Neural cell (in vitro differentiated cells): Measurements from ENCODE around the gene SLC25A29. TPM values are rescaled to one million over a fixed set of nuclear protein-coding genes. Genes with fewer than 3 reads are reported as not detected.

ENCODE experiments used
- H2AFZ ChIP-seq: fragments of 200-600, 300-800 bp; sonication (generic), shearing (Covaris generic); 2 replicates; pipeline ENCODE4 v1.6.0; 2014; ENCODE audit warnings: low read depth, mild to moderate bottlenecking, antibody characterized with exemption, low read length, moderate library complexity
- H3F3A ChIP-seq: fragments of 200-600 bp; shearing (Covaris generic); 2 replicates; pipeline ENCODE4 v1.6.1; 2016; ENCODE audit warnings: mild to moderate bottlenecking, moderate library complexity, mixed read lengths, antibody characterized with exemption, low read length; ENCODE audit not compliant: insufficient read depth, poor library complexity, severe bottlenecking
- H3K27ac ChIP-seq: fragments of 200-600, 300-800 bp; sonication (generic), shearing (Covaris generic); 2 replicates; pipeline ENCODE4 v1.5.1; 2014; ENCODE audit warnings: mild to moderate bottlenecking, low read length, moderate library complexity
- H3K27me3 ChIP-seq: fragments of 300-800, 200-600 bp; sonication (generic), shearing (Covaris generic); 2 replicates; pipeline ENCODE4 v1.6.0; 2014; ENCODE audit warnings: mild to moderate bottlenecking, low read depth, low read length, moderate library complexity; ENCODE audit not compliant: insufficient read depth
- H3K36me3 ChIP-seq: fragments of 300-800, 200-600 bp; sonication (generic), shearing (Covaris generic); 2 replicates; pipeline ENCODE4 v1.5.1; 2014; ENCODE audit warnings: mild to moderate bottlenecking, antibody characterized with exemption, low read length, moderate library complexity; ENCODE audit not compliant: insufficient read depth
- H3K4me2 ChIP-seq: fragments of 300-800, 200-600 bp; sonication (generic), shearing (Covaris generic); 2 replicates; pipeline ENCODE4 v1.6.0; 2014; ENCODE audit warnings: mild to moderate bottlenecking, low read length
- H3K4me3 ChIP-seq: fragments of 300-800, 200-600 bp; sonication (generic), shearing (Covaris generic); 2 replicates; pipeline ENCODE4 v1.5.1; 2014; ENCODE audit warnings: mild to moderate bottlenecking, low read length, moderate library complexity
- H3K79me2 ChIP-seq: fragments of 200-600 bp; shearing (Covaris generic); replicated peaks from 2 replicates; pipeline ENCODE4 v1.6.0; 2014; ENCODE audit warnings: mild to moderate bottlenecking, low read length, moderate library complexity; ENCODE audit not compliant: insufficient read depth
- H3K9ac ChIP-seq: fragments of 300-800, 200-600 bp; sonication (generic), shearing (Covaris generic); 2 replicates; pipeline ENCODE4 v1.6.1; 2016; ENCODE audit warnings: mild to moderate bottlenecking, low read length, mixed read lengths
- H3K9me2 ChIP-seq: fragments of 200-600 bp; shearing (Covaris generic); 2 replicates; pipeline ENCODE4 v1.6.1; 2016; ENCODE audit warnings: mild to moderate bottlenecking, low read length, mixed read lengths; ENCODE audit not compliant: insufficient read depth
- H3K9me3 ChIP-seq: fragments of 200-600, 300-800 bp; sonication (generic), shearing (Covaris generic); 2 replicates; pipeline ENCODE4 v1.6.1; 2016; ENCODE audit warnings: mild to moderate bottlenecking, mixed run types, low read length, moderate library complexity, mixed read lengths
- H4K20me1 ChIP-seq: fragments of 200-600 bp; shearing (Covaris generic); 2 replicates; pipeline ENCODE4 v1.6.1; 2016; ENCODE audit warnings: mild to moderate bottlenecking, mixed run types; ENCODE audit not compliant: insufficient read depth
- EP300 ChIP-seq: fragments of 450-650 bp; conservative IDR thresholded peaks from 2 replicates; pipeline ENCODE4 v1.6.1; 2014; ENCODE audit warnings: antibody characterized with exemption, mild to moderate bottlenecking, moderate library complexity; ENCODE audit not compliant: poor library complexity, severe bottlenecking
- EZH2 ChIP-seq: fragments of 200-600, 300-800 bp; shearing (Covaris generic), sonication (generic); IDR thresholded peaks from 2 replicates; pipeline ENCODE4 v1.6.1; 2014; ENCODE audit warnings: antibody characterized with exemption, low read length, borderline replicate concordance, mild to moderate bottlenecking; ENCODE audit not compliant: insufficient read depth, poor library complexity, severe bottlenecking
- MXI1 ChIP-seq: fragments of 450-650 bp; conservative IDR thresholded peaks from 2 replicates; pipeline ENCODE4 v1.6.1; 2014; ENCODE audit warnings: antibody characterized with exemption, mild to moderate bottlenecking; ENCODE audit not compliant: poor library complexity, severe bottlenecking
- POLR2AphosphoS5 ChIP-seq: IDR thresholded peaks from 2 replicates; pipeline ENCODE4 v1.6.1; 2012
- RAD21 ChIP-seq: fragments of 450-650 bp; conservative IDR thresholded peaks from 2 replicates; pipeline ENCODE4 v1.6.1; 2014; ENCODE audit warnings: antibody characterized with exemption, mild to moderate bottlenecking, moderate library complexity
- SMC3 ChIP-seq: fragments of 450-650 bp; conservative IDR thresholded peaks from 2 replicates; pipeline ENCODE4 v1.6.1; 2014; ENCODE audit warnings: antibody characterized with exemption, mild to moderate bottlenecking, moderate library complexity; ENCODE audit not compliant: poor library complexity
- TAF1 ChIP-seq: IDR thresholded peaks from 2 replicates; pipeline ENCODE4 v1.6.1; 2012; ENCODE audit warnings: low read depth
- polyA plus RNA-seq: library from polyadenylated mRNA; depleted of rRNA; stranded (reverse); fragments of >200 nt; gene quantifications from 2 replicates; pipeline ENCODE4 v1.2.3, GENCODE V29; 2014
- TF ChIP-seq, protein P1 (sequence below): IDR thresholded peaks from 2 replicates; pipeline ENCODE4 v1.6.1; 2012; ENCODE audit warnings: borderline replicate concordance
- TF ChIP-seq, protein P2 (sequence below): fragments of 450-650 bp; IDR thresholded peaks from 2 replicates; pipeline ENCODE4 v1.5.1; 2014; ENCODE audit warnings: antibody characterized with exemption, mild to moderate bottlenecking, moderate library complexity; ENCODE audit not compliant: poor library complexity, severe bottlenecking

SLC25A29 gene
- polyA plus RNA-seq, 1 donor from 2014 or later: 447 TPM

DNA sequence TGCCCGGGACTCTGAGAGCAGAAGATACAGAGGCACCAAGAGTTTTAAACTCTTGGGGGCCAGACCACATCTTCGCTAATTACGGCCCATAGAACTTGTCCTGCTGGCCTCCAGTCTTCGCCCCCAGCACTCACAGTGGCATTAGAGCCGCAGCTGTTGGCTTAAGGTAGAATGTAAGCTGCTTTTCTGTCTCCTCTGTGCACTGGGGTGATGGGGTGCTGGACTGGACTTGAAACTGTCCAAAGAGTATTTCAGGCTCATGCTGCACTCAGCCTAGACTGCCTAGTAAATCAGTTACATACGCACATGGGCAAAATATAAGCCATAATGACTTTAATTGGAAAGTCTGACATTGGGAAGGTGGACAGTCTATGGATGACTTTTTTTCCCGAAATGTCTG is 38.3 kb downstream of the SLC25A29 start:
- H2AFZ ChIP-seq: no peak overlapping the region
- H3K4me2 ChIP-seq: no peak overlapping the region
- H3K79me2 ChIP-seq: peaks cover 39% of the 10 kb centered on the region
- H3K36me3 ChIP-seq: no peaks in the 10 kb centered on the region
- no peak overlapping the region for H3K27ac ChIP-seq
- no peak overlapping the region for H3K9ac ChIP-seq
- no peak for TF ChIP-seq MXI1
- TF ChIP-seq RAD21: no peak
- TF ChIP-seq, protein P1, sequence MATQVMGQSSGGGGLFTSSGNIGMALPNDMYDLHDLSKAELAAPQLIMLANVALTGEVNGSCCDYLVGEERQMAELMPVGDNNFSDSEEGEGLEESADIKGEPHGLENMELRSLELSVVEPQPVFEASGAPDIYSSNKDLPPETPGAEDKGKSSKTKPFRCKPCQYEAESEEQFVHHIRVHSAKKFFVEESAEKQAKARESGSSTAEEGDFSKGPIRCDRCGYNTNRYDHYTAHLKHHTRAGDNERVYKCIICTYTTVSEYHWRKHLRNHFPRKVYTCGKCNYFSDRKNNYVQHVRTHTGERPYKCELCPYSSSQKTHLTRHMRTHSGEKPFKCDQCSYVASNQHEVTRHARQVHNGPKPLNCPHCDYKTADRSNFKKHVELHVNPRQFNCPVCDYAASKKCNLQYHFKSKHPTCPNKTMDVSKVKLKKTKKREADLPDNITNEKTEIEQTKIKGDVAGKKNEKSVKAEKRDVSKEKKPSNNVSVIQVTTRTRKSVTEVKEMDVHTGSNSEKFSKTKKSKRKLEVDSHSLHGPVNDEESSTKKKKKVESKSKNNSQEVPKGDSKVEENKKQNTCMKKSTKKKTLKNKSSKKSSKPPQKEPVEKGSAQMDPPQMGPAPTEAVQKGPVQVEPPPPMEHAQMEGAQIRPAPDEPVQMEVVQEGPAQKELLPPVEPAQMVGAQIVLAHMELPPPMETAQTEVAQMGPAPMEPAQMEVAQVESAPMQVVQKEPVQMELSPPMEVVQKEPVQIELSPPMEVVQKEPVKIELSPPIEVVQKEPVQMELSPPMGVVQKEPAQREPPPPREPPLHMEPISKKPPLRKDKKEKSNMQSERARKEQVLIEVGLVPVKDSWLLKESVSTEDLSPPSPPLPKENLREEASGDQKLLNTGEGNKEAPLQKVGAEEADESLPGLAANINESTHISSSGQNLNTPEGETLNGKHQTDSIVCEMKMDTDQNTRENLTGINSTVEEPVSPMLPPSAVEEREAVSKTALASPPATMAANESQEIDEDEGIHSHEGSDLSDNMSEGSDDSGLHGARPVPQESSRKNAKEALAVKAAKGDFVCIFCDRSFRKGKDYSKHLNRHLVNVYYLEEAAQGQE: no peak
- no peak for TF ChIP-seq EZH2
- TF ChIP-seq SMC3: no peak
- no peak for TF ChIP-seq EP300
- no peaks in the 10 kb centered on the region for H4K20me1 ChIP-seq
- no peaks in the 10 kb centered on the region for H3K9me3 ChIP-seq
- no peaks in the 10 kb centered on the region for H3K9me2 ChIP-seq
- no peaks in the 10 kb centered on the region for H3F3A ChIP-seq
- no peaks in the 10 kb centered on the region for H3K27me3 ChIP-seq
- no peak overlapping the region for H3K4me3 ChIP-seq

DNA sequence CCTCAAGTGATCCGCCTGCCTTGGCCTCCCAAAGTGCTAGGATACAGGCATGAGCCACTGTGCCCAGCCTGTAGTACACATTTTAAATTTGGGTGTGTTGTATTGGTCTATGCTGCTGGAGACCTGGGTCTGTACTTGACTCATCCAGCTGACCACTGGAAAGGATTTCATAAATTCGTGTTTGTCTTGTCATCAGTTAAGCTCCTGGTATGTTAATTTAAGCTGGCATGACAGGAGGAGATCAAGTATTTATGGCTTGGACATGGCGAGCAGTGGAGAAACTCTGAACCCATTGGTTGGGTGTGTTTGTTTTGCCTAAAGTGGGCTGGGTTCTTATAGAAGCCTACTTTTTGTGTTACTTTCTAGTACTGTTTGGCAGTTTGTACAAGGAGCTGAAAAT is 43.1 kb downstream of the SLC25A29 start:
- Histone ChIP-seq H3K4me2 (no peak overlapping the region), H3K9me3 (no peaks in the 10 kb centered on the region), H3K79me2 (peaks cover 37% of the 10 kb centered on the region), H3K36me3 (no peaks in the 10 kb centered on the region), H3K4me3 (no peak overlapping the region), H3K27me3 (no peaks in the 10 kb centered on the region), H3F3A (no peaks in the 10 kb centered on the region), H2AFZ (no peak overlapping the region), H3K9me2 (no peaks in the 10 kb centered on the region), H4K20me1 (peaks cover 2% of the 10 kb centered on the region), H3K9ac (no peak overlapping the region), H3K27ac (no peak overlapping the region)
- TF ChIP-seq SMC3: no peak
- TF ChIP-seq RAD21: no peak
- TF ChIP-seq, protein P1: no peak
- TF ChIP-seq, protein P2, sequence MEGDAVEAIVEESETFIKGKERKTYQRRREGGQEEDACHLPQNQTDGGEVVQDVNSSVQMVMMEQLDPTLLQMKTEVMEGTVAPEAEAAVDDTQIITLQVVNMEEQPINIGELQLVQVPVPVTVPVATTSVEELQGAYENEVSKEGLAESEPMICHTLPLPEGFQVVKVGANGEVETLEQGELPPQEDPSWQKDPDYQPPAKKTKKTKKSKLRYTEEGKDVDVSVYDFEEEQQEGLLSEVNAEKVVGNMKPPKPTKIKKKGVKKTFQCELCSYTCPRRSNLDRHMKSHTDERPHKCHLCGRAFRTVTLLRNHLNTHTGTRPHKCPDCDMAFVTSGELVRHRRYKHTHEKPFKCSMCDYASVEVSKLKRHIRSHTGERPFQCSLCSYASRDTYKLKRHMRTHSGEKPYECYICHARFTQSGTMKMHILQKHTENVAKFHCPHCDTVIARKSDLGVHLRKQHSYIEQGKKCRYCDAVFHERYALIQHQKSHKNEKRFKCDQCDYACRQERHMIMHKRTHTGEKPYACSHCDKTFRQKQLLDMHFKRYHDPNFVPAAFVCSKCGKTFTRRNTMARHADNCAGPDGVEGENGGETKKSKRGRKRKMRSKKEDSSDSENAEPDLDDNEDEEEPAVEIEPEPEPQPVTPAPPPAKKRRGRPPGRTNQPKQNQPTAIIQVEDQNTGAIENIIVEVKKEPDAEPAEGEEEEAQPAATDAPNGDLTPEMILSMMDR: no peak
- no peak for TF ChIP-seq EP300
- no peak for TF ChIP-seq EZH2
- TF ChIP-seq POLR2AphosphoS5: no peak
- no peak for TF ChIP-seq MXI1
- no peak for TF ChIP-seq TAF1
